ENCODE measurements around the gene DOK4. TPM values are rescaled to one million over a fixed set of nuclear protein-coding genes. Genes with fewer than 3 reads are reported as not detected.

Gene DOK4
- total RNA-seq, 2 experiments from 2014 or later = 5.7 to 6.7 TPM

DNA sequence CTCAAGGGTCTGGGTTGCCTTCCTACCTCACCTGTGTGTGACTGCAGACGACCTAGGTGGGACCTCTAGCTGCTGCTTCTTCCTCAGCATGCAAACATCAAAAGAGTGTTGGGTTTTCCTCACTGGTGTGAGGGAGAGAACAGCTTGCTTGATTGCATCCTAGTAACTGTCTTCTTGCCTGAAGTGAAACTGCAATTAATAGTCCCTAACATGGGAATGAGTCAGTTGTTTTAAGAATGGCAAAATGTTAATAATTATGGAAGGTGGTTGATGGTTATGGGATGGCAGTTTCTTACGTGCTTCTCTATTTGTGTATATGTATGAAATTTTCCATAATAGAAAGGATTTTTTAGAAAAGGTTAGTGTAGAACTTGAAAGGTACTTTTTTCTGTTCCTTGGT lies 17.9 kb downstream of the DOK4 start:
- ChIA-PET CTCF (interaction anchor here (0.7 kb wide), 1 partner anchor 21 kb away, joined by 3 read pairs; no protein-coding TSS in a partner anchor), POLR2A (no interaction called here)
- DNase-seq (no peak), ATAC-seq (no peak)
- Mint-ChIP-seq H3K4me3 (no peak overlapping the region), H3K9me3 (ENCODE audit: low read depth) (no peaks in the 10 kb centered on the region), H3K36me3 (ENCODE audit: low read depth) (peaks cover 37% of the 10 kb centered on the region), H3K27me3 (no peaks in the 10 kb centered on the region), H3K27ac (peak overlapping the region; percentile 38), H3K4me1 (peaks cover 21% of the 10 kb centered on the region)
- intact Hi-C loops (cut with DNase I, micrococcal nuclease) = no loop called here

DNA sequence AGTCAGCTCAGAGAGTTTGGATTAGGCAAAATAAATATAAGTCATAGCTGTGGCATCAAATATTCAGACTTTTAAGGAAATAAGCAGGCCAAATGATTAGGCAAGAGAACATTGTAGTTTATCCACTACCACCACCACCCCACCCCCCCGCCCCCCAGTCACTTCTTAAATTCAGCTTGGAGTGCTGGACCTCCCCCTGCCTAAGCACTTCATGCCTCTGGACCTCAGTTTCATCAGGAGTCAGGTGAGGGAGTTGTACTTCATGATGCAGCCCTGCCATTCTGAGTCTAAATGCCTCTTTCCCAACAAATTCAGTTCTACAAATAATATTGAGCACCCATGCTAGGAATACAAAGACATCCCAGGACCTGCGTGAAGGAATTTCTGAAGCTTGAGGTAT lies 21.8 kb downstream of the DOK4 start:
- Mint-ChIP-seq H3K9me3 (ENCODE audit: low read depth) (no peaks in the 10 kb centered on the region), H3K36me3 (ENCODE audit: low read depth) (peaks cover 38% of the 10 kb centered on the region), H3K27me3 (no peaks in the 10 kb centered on the region), H3K4me3 (no peak overlapping the region), H3K4me1 (peaks cover 24% of the 10 kb centered on the region), H3K27ac (no peak overlapping the region)
- DNase-seq (no peak), ATAC-seq (no peak)
- POLR2A ChIA-PET = no interaction called here
- CTCF ChIA-PET = interaction anchor here (0.6 to 7.5 kb wide), 6 partner anchors 10 to 88 kb away, joined by 3 to 63 read pairs (median 8); partner anchors contain the start of genes CIAPIN1 and COQ9
- intact Hi-C loops (cut with DNase I, micrococcal nuclease) = no loop called here

DNA sequence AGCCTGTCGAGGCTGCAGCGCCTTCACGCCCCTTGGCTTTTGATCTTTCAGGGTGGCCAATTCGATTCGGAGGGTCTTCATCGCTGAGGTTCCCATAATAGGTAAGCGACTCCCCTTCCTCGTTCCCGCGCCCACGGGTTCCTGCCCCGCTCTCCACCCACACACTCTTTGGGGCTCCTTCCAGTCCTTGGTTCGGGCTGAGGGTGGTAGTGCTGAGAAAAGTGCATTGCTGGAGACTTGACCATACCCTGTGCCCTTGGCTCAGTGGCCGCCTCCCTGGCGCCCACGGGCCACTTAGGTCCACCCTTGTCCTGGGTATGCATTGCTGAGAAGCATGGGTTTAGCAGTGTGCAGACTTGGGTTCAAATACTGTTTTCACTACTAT lies 23.3 kb downstream of the DOK4 start:
- CTCF ChIA-PET = interaction anchor here (0.6 to 7.5 kb wide), 18 partner anchors 11 to 1111 kb away, joined by 3 to 63 read pairs (median 4); partner anchors contain the start of genes CIAPIN1, COQ9 and DOK4
- DNase-seq (no peak), ATAC-seq (peak; percentile 14)
- Mint-ChIP-seq H3K36me3 (ENCODE audit: low read depth) (peaks cover 32% of the 10 kb centered on the region), H3K27ac (peak overlapping the region; percentile 99), H3K4me3 (peak overlapping the region; percentile 90), H3K4me1 (peaks cover 24% of the 10 kb centered on the region), H3K27me3 (no peaks in the 10 kb centered on the region), H3K9me3 (ENCODE audit: low read depth) (no peaks in the 10 kb centered on the region)
- POLR2A ChIA-PET = interaction anchor here (1.2 kb wide), 2 partner anchors 16 to 277 kb away, joined by 3 to 17 read pairs; partner anchors contain the start of genes CIAPIN1, COQ9 and PSME3IP1
- intact Hi-C loops (cut with DNase I, micrococcal nuclease) = loop anchor here (1.0 kb wide), 5 partner anchors 16 to 163 kb away; partner anchors contain the start of genes CIAPIN1 (in 2 of the 2), COQ9 (in 2 of the 2), CCDC102A (in 1 of the 2) and DOK4 (in 1 of the 2)

DNA sequence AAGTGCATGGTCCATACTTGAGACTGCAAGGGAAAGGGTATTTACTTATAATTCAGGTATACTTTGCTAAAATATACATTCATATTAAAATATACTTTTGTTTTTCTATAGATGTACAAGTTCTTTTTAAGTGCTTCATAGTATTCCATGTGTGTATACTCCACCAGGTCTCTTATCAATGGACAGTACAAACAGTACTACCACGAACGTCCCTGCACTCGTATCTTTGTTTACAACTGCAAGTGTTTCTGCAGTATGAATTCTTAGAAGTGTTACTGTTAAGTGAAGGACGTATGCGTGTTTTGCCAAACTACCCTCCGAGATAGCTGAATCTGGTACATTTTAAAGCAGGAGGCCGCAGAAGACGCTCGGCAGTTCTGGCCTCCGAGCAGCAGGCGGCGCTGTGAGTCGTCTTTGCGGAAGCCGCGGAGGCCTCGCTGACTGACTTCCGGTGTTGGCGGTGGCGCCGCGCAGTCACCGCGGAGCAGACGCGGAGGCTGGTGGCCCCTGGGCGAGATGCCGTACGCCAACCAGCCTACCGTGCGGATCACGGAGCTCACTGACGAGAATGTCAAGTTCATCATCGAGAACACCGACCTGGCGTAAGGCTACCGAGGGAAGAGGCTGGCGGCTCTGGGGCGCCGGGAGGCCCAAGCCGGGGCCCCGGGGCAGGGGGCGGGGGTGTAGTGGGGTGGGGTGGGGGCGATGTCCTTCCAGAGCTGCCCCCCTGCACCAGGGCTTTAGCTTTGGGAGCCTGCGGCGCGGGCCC lies 23.9 kb downstream of the DOK4 start, which contains the start of gene POLR2C:
Gene POLR2C (plus strand): TSS at position 471 of the 769 bp plus-strand sequence. CDS start 46 bp downstream, at position 517.
- intact Hi-C loops (cut with DNase I, micrococcal nuclease) = loop anchor here (1.0 kb wide), 5 partner anchors 15 to 162 kb away; partner anchors contain the start of genes CIAPIN1 (in 2 of the 2), COQ9 (in 2 of the 2), CCDC102A (in 1 of the 2) and DOK4 (in 1 of the 2)
- Mint-ChIP-seq H3K36me3 (ENCODE audit: low read depth) (peaks cover 27% of the 10 kb centered on the region), H3K27me3 (no peaks in the 10 kb centered on the region), H3K4me1 (peaks cover 24% of the 10 kb centered on the region), H3K4me3 (peak within 1 kb of the TSS; percentile 90), H3K27ac (peak within 1 kb of the TSS; percentile 99), H3K9me3 (ENCODE audit: low read depth) (no peaks in the 10 kb centered on the region)
- DNase-seq (peak; percentile 96), ATAC-seq (peak; percentile 96)
- ChIA-PET CTCF (interaction anchor here (0.6 to 7.5 kb wide), 24 partner anchors 9 to 1111 kb away, joined by 3 to 63 read pairs (median 4); partner anchors contain the start of genes CIAPIN1, COQ9 and DOK4), POLR2A (interaction anchor here (0.6 to 1.2 kb wide), 3 partner anchors 15 to 277 kb away, joined by 3 to 17 read pairs (median 4); partner anchors contain the start of genes CIAPIN1, COQ9 and PSME3IP1)

DNA sequence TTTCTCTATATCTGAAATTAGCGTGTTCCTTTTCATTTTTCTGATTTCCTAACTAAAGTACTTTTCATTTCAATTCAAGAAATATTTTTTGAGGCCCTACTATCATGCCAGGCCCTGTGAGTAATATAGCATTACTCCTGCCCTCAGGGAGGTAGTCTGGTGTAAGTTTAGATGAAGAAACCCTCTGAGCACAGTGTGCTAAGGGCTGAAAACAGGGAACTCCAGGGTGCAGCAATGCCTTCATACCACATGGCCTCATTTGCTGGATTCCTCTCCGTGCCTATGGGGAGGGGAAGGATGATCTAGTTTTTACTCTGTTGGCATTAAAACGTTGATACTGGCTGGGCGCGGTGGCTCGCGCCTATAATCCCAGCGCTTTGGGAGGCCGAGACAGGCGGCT lies 34.3 kb downstream of the DOK4 start:
- DNase-seq (no peak), ATAC-seq (no peak)
- Mint-ChIP-seq H3K36me3 (ENCODE audit: low read depth) (peaks cover 35% of the 10 kb centered on the region), H3K9me3 (ENCODE audit: low read depth) (no peaks in the 10 kb centered on the region), H3K4me3 (no peak overlapping the region), H3K4me1 (peaks cover 9% of the 10 kb centered on the region), H3K27me3 (no peaks in the 10 kb centered on the region), H3K27ac (no peak overlapping the region)
- CTCF ChIA-PET = interaction anchor here (0.6 to 1.0 kb wide), 2 partner anchors 10 to 25 kb away, joined by 3 to 7 read pairs; partner anchors contain the start of gene POLR2C
- POLR2A ChIA-PET = interaction anchor here (0.6 kb wide), 1 partner anchor 33 kb away, joined by 3 read pairs; no protein-coding TSS in a partner anchor
- intact Hi-C loops (cut with DNase I, micrococcal nuclease) = no loop called here

DNA sequence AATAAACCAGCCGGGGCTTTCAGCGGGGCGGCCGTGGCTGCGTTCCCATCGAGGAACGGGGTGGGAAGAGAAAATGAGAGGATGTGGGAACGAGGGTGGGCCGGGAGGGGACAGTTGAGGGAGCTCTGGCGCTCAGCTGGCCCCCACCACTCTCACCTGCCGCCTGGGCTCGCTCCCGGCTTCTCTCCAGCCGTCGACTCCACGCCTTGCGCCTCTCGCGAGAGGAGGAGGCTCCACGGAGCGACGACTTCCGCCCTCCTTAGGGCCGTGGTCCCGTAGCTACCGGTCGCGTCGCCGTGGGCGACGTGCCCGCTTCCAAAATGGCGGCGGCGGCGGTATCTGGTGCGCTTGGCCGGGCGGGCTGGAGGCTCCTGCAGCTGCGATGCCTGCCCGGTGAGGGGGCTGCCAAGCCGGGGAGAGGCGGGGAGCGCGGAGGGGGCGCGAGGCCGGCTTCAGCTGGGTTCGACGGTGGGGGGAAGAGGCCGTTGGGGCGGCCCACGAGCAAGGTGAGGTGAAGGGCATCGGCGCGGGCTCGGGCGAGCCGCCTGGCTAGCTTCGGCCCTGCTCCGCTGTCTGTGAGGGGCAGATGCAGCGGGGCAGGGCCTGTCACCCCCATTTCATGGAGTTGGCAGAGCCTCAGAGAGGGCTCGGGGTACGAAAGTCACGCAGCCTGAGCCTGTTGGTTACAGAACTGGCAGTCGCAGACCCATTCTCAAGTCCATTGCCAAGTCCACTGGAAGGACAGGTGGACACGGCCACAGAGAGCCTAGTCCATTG lies 38.9 kb downstream of the DOK4 start, which contains the start of the genes CIAPIN1 and COQ9:
Gene CIAPIN1 (minus strand): TSS at position 200 of the 777 bp plus-strand sequence. CDS start 6,457 bp downstream, outside the sequence.
Gene COQ9 (plus strand): TSS at position 294 of the 777 bp plus-strand sequence. CDS start 27 bp downstream, at position 321.
- Mint-ChIP-seq H3K27ac (peak within 1 kb of the TSS; percentile 85), H3K4me3 (peak within 1 kb of the TSS; percentile 91)

DNA sequence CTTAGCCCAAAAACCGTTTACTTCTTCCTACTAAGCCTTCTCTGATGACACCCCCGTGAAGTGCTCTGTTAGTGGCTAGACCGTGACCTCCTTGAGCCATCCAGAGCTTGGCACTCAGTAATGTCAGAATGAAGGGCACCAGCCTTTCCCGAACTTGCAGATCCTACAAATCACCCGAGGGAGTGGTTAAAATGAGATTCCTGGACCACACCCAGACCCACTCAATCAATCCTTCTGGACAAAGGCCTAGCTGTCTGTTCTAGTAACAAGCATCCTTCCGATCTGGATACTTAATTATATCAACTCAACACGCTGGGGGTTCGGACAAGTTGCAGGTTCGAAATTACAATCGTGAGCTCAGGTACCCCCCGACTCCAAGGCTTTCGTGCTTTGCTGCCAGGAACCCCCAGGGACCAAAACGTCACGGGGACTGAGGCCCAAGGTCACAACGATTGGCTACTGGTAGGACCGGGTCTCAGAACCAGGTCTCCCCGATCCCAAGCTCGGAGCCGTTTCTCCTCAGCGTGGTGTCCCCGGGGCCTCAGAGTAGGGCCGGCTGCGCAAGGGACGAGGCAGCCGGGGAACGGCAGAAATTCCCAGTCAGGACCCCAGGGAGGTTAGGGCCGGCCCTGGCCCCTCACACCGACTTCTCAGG lies 39.6 kb downstream of the DOK4 start:
- no peaks in the 10 kb centered on the region for H3K27me3 Mint-ChIP-seq
- H3K4me3 Mint-ChIP-seq = peak overlapping the region; percentile 91
- ChIA-PET POLR2A (interaction anchor here (0.8 to 2.0 kb wide), 4 partner anchors 10 to 146 kb away, joined by 3 to 17 read pairs (median 4); partner anchors contain the start of gene POLR2C), CTCF (interaction anchor here (0.6 to 6.1 kb wide), 13 partner anchors 13 to 166 kb away, joined by 3 to 63 read pairs (median 3); partner anchors contain the start of gene POLR2C)
- intact Hi-C loops (cut with DNase I, micrococcal nuclease) = loop anchor here (1.0 to 10.0 kb wide), 12 partner anchors 16 to 1178 kb away; partner anchors contain the start of genes KATNB1 (in 2 of the 2), POLR2C (in 2 of the 2), ARL2BP (in 1 of the 2) and CCDC102A (in 1 of the 2)
- H3K4me1 Mint-ChIP-seq = peaks cover 32% of the 10 kb centered on the region
- peaks cover 21% of the 10 kb centered on the region for H3K36me3 Mint-ChIP-seq (ENCODE audit: low read depth)
- ATAC-seq (peak; percentile 39), DNase-seq (peak; percentile 32)
- H3K9me3 Mint-ChIP-seq (ENCODE audit: low read depth) = no peaks in the 10 kb centered on the region
- peak overlapping the region; percentile 77 for H3K27ac Mint-ChIP-seq

More for the DNA sequence above, 38.9 kb downstream of the DOK4 start, which contains the start of the genes CIAPIN1 and COQ9:
- peaks cover 32% of the 10 kb centered on the region for H3K4me1 Mint-ChIP-seq
- POLR2A ChIA-PET = interaction anchor here (0.6 to 2.0 kb wide), 5 partner anchors 9 to 261 kb away, joined by 3 to 17 read pairs (median 4); partner anchors contain the start of genes POLR2C, PSME3IP1 and RSPRY1
- H3K27me3 Mint-ChIP-seq = no peaks in the 10 kb centered on the region
- H3K36me3 Mint-ChIP-seq (ENCODE audit: low read depth) = peaks cover 17% of the 10 kb centered on the region
- intact Hi-C loops (cut with DNase I, micrococcal nuclease) = loop anchor here (1.0 to 10.0 kb wide), 12 partner anchors 15 to 1177 kb away; partner anchors contain the start of genes KATNB1 (in 2 of the 2), POLR2C (in 2 of the 2), ARL2BP (in 1 of the 2) and CCDC102A (in 1 of the 2)
- no peaks in the 10 kb centered on the region for H3K9me3 Mint-ChIP-seq (ENCODE audit: low read depth)
- peak; percentile 99 for ATAC-seq
- peak; percentile 96 for DNase-seq
- CTCF ChIA-PET = interaction anchor here (0.5 to 6.1 kb wide), 13 partner anchors 14 to 166 kb away, joined by 3 to 63 read pairs (median 3); partner anchors contain the start of gene POLR2C

DNA sequence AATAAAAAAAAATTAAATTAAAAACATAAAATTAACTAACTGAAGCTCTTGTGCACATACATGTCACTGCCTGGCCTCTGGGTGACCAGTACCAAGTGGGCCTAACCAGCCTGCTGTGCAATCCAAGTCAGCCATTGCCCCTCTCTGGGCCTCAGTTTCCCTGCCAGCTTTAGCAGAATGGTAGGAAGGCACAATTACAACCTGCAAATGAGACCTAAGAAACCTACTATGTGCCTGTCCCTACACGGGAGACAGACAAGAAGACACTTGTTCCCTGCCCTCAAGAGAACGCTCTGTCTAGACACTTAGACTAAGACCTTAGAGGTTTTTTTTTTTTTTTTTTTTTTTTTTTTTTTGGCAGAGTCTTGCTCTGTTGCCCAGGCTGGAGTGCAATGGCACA lies 40.8 kb downstream of the DOK4 start:
- Mint-ChIP-seq H3K27ac (no peak overlapping the region), H3K36me3 (ENCODE audit: low read depth) (peaks cover 30% of the 10 kb centered on the region), H3K9me3 (ENCODE audit: low read depth) (peaks cover 2% of the 10 kb centered on the region), H3K4me1 (peaks cover 32% of the 10 kb centered on the region), H3K4me3 (no peak overlapping the region), H3K27me3 (no peaks in the 10 kb centered on the region)
- ChIA-PET CTCF (interaction anchor here (0.6 to 6.1 kb wide), 6 partner anchors 10 to 1494 kb away, joined by 3 to 63 read pairs (median 4); partner anchors contain the start of gene POLR2C), POLR2A (no interaction called here)
- ATAC-seq (no peak), DNase-seq (no peak)
- intact Hi-C loops (cut with DNase I, micrococcal nuclease) = loop anchor here in 1 of 2 experiments (5.0 to 10.0 kb wide), 4 partner anchors 513 to 1179 kb away; partner anchors contain the start of genes CFAP20, CNOT1, HERPUD1 and USB1

DNA sequence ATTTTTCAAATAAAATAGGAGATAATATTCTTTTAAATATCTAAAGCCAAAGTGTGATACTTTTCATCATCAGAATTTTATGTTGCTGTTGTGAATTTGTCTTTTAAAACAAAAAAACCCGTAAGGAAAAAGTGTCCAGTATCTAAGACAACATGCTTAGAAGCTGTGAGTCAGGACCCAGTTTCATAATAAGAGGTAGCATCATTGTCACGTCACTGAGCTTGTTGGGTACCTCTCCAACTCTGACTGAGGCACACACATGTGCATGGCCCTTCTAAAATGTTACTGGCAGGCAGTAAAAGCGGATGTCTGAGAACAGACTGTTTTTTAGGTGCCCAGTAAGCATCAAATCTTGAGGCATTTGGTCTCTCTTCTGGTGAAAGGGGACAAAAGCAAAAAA lies 41.6 kb downstream of the DOK4 start:
- DNase-seq (no peak), ATAC-seq (no peak)
- POLR2A ChIA-PET = interaction anchor here (0.7 to 0.8 kb wide), 2 partner anchors 101 to 144 kb away, joined by 3 read pairs; no protein-coding TSS in a partner anchor
- Mint-ChIP-seq H3K9me3 (ENCODE audit: low read depth) (peaks cover 10% of the 10 kb centered on the region), H3K4me3 (peak overlapping the region; percentile 32), H3K36me3 (ENCODE audit: low read depth) (peaks cover 36% of the 10 kb centered on the region), H3K27me3 (no peaks in the 10 kb centered on the region), H3K27ac (no peak overlapping the region), H3K4me1 (peaks cover 30% of the 10 kb centered on the region)
- intact Hi-C loops (cut with DNase I, micrococcal nuclease) = loop anchor here in 1 of 2 experiments (5.0 to 10.0 kb wide), 4 partner anchors 512 to 1180 kb away; partner anchors contain the start of genes CFAP20, CNOT1, HERPUD1 and USB1
- CTCF ChIA-PET = interaction anchor here (0.6 to 6.1 kb wide), 10 partner anchors 8 to 313 kb away, joined by 3 to 63 read pairs (median 4); partner anchors contain the start of gene POLR2C
